Dermis microvascular lymphatic vessel endothelial cell (primary cell): Measurements from ENCODE around the gene LINGO3. TPM values are rescaled to one million over a fixed set of nuclear protein-coding genes. Genes with fewer than 3 reads are reported as not detected.

Experiments used
- DNase-seq, 2 donors: peaks; one replicate each; pipeline versions ENCODE4 v3.0.0 to v3.0.0-alpha.2; 2010; ENCODE audit warnings: low read depth in 2 of 2
- total RNA-seq: library from RNA; depleted of rRNA; stranded (reverse); fragments of >200 nt; gene quantifications from 2 replicates; pipeline ENCODE4 v1.2.1, GENCODE V29; 2014

Gene LINGO3
- total RNA-seq, 1 donor from 2014 or later = not detected

GRCh38 chr19:2327773-2328400, 19.9 kb upstream of the LINGO3 start:
- peak; percentile 71 to 95 for DNase-seq

DNA sequence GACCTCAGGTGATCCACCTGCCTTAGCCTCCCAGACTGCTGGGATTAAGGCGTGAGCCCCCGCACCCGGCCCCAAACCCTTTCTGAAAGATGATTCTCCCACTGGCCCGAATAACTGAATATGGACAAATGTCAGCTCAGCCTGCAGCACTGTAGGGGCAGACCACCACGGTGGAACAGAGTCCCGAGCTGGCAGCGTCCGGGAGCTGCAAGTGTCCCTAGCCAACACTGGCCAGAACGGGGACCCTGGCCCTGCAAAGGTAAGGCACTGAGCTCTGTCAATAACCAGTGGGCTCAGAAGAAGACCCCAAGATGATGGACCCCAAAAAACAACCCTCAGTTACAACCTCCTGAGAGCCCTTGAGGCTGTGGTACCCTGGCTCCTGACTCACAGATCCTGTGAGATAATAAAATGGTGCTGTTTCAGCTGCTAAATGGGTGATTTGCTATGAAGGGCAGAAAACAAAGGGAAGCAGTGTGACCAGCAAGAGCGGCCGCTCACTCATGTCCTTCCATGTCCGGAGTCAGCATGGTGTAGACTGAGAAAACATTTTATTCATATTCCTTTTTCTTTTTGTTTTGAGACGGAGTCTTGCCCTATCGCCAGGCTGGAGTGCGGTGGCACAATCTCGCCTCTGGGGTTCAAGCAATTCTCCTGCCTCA, 18.9 kb upstream of the LINGO3 start:
- DNase-seq = no peak

GRCh38 chr19:2325281-2326046, 17.5 kb upstream of the LINGO3 start:
- no peak for DNase-seq

DNA sequence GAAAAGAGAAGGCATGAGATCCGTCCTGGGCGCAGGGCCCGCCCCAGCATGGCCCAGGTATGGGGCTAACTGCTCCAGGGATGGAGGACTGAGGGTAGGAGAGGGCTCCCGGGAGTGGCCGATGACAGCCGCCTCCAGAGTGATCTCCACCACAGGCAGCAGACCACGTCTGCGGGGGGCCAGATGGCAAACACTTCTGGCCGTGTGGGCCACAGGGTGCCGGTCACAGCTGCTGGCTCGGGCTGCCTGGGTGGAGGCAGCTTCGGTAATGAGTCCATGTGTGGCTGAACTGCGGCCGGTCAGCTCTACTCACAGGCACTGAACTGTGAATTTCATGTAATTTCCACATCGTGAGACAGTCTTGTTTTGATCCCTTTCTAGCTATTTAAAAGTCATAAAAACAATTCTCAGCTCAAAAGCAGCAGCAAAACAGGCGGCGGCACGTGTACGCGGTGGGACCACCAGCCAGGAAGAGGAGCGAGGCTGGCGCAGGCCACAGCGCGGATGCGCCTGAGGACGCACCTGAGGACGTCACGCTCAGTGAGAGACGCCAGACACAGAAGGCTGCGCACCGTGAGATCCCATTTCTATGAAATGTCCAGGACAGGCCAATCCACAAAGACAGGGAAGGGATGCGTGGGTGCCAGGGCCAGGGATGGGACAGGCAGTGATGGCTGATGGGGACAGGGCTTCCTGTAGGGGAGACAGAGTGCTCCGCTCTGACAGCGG, 16.4 kb upstream of the LINGO3 start:
- DNase-seq = no peak

DNA sequence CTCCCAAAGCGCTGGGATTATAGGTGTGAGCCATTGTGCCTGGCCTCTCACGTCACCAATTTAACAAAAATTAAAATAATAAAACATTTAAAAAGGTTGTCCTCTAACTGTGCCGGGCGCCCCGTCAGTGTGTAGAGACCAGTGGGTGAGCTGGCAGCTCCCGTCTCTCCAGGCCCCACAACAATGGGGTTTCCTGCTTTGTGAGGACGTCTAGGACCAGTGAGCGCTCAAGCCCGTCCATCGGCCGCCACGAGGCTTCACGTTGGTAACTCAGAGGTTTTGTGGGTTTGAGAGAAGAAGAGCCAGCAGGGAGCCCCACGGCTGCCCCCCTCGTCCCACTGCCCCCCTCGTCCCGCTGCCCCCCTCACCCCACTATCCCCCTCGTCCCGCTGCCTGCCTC, 15.8 kb upstream of the LINGO3 start:
- no peak for DNase-seq

DNA sequence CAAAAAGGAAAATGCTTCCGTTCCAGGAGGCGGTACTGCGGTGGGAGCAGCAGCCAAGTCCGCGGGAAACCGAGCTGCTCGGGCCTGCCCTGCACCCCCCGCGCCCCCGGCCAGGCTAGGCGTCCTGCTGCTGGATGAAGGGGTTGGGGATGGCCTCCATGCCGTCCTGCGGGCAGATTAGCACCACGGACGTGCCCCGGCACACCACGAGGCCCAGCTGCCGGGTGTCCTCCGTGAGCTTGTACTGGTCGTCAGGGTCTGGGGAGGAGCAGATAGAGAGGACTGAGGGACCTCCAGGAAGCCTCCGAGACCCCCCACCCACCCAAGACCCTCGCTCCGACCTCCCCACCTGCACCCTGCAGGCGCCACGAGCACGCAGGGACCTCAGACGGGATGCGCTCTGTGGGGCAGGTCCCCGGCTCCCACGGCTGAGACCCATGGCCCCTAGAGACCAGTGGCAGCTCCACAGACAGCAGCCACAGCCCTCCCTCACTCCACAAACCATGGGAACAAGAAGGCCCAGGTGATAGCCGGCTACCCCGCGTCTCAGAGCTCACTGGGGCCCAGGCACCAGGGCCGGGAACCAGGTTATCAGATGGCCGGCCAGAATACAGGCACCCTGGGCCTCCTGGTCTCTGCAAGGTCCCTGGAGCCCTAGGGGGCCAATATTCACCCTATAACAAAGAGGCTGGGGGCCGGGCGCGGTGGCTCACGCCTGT, 13.8 kb upstream of the LINGO3 start:
- DNase-seq = no peak

DNA sequence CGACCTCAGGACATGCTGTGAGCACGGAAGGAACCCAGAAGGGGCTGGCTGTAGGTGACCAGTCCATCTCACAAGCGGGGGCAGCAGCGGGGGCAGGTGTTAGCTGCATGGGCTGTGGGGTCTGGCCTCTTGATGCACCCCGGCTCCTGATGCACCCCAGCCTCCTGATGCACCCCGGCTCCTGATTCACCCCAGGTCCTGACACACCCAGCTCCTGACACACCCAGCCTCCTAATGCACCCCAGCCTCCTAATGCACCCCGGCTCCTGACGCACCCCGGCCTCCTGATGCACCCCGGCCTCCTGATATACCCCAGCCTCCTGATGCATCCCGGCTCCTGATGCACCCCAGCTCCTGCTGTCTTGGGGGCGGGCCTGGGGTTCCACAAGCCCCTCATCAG, 13.0 kb upstream of the LINGO3 start:
- DNase-seq = no peak

DNA sequence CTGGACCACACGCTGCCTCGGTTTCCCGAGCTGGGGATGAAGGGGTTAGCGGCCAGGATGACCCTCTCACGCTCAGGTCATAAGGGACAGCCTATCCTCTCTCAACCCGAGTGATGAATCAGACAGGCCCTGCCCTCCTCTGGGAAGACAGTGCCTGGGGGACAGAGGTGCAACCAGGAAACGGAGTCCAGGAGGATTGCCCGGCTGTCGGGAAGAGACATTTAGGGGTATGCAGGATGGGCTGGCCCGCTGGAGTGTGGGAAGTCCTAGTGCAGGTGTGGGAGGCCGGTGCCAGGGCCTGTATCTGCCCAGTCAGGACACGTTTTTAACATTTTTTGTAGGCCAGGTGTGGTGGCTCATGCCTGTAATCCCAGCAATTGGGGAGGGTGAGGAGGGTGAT, 12.1 kb upstream of the LINGO3 start:
- DNase-seq = no peak

DNA sequence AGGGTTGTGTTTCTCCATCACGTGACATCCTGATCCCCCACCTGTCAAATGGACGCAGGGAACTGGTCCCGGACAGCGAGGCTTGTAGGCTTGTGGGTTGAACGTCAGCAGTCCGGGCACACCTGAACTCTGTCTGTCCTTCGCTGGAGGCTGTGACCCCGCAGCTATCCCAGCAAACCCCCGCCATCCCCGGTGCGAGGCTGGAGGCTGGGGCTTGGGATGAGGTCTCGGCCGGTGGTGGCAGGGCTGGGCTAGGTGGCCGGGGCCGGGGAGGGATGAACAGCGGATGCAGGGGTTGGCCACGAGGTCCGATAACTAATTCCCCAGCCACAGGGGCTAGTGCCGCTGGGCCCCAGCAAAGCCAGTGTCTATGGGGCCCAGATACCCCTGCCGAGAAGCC, 11.6 kb upstream of the LINGO3 start:
- no peak for DNase-seq

GRCh38 chr19:2318923-2319322, 11.0 kb upstream of the LINGO3 start:
- DNase-seq = no peak

DNA sequence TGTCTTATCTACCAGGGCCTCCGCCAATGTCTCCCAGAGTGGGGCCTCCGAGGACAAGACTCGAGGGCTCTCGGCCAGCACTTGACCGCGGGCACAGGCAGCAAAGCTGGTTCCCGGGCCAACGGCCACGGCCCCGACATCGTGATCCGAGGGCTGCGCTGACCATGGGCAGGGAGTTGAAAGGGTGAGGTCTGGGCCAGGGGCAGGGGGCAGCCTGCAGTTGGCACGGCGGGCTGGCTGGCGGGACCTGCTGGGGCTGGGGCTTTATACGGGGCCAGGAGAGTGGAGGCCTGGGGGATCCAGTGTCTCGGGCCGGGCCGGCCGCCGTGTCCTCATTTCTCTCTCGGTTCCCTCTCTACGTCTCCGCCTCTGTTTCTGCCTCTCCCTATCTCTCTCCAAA, 9.8 kb upstream of the LINGO3 start:
- no peak for DNase-seq

GRCh38 chr19:2317300-2317699, 9.3 kb upstream of the LINGO3 start:
- DNase-seq = no peak

GRCh38 chr19:2315818-2316353, 7.9 kb upstream of the LINGO3 start:
- DNase-seq = peak; percentile 32 to 70

GRCh38 chr19:2315121-2315817, 7.3 kb upstream of the LINGO3 start:
- no peak for DNase-seq

- DNase-seq = no peak
Measured at GRCh38 chr19:2312820-2313501, 5.0 kb upstream of the LINGO3 start.

GRCh38 chr19:2311093-2311492, 3.1 kb upstream of the LINGO3 start:
- DNase-seq = no peak

GRCh38 chr19:2309734-2310362, 1.9 kb upstream of the LINGO3 start:
- DNase-seq = peak in 1 of 2 donors; percentile 21

- DNase-seq = no peak
Measured at GRCh38 chr19:2307518-2308012, 389 bp downstream of the LINGO3 start.

DNA sequence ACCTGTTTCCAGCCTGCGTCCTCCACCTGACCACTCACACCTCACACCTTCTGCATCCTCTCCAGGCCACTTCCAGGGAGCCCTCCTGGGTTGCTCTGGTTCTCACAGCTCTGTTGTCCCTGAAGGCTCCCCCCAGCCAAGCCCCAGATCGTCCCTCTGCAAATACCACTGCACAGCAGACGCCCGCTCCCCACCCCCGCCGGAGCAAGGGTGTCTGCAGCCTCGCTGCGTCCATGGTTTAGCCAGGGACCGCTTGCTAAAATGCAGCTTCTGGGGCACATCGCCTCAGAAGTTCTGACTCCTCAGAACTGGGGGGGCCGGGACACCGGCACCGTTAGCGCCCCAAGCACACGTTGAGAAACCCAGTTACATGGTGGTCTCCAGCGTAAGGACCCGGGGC, 983 bp downstream of the LINGO3 start:
- DNase-seq = no peak
